Heart right ventricle (tissue), 16 donors: ENCODE data around the gene KLHL42. TPM values are rescaled to one million over a fixed set of nuclear protein-coding genes. Genes with fewer than 3 reads are reported as not detected.
"Not testable (repeated sequence)": the region's sequence is repeated elsewhere in the genome, so short reads cannot be mapped to it uniquely, and the experiment has no call there.

Source experiments
- ATAC-seq, 8 donors: fragments of 200-7000 bp; cut with Tn5 transposase; one replicate each; pipeline ENCODE4 v1.9.1; 2020; ENCODE audit warnings: mild to moderate bottlenecking in 8 of 8, moderate library complexity in 8 of 8, moderate number of reproducible peaks in 1 of 8
- DNase-seq, 2 donors: peaks; one replicate each; pipeline ENCODE4 v3.0.0-alpha.2; 2020
- H3K27ac ChIP-seq, 10 donors: fragments of 200-600 bp; sonication (generic) in 2 of 10; one replicate each; pipeline versions ENCODE4 v1.5.0 to v1.8.0; 2020 to 2022; ENCODE audit warnings: mild to moderate bottlenecking in 3 of 10
- H3K27me3 ChIP-seq, 7 donors: fragments of 200-600 bp; one replicate each; pipeline ENCODE4 v1.8.0; 2021 to 2022; ENCODE audit warnings: mild to moderate bottlenecking in 2 of 7
- H3K36me3 ChIP-seq, 9 donors: fragments of 200-600 bp; sonication (generic) in 1 of 9; one replicate each; pipeline versions ENCODE4 v1.5.0 to v1.8.0; 2020 to 2022; ENCODE audit warnings: mild to moderate bottlenecking in 2 of 9
- H3K4me1 ChIP-seq, 9 donors: fragments of 200-600 bp; sonication (generic) in 1 of 9; one replicate each; pipeline versions ENCODE4 v1.5.0 to v1.8.0; 2020 to 2022; ENCODE audit warnings: mild to moderate bottlenecking in 4 of 9
- H3K4me3 ChIP-seq, 10 donors: fragments of 200-600 bp; sonication (generic) in 2 of 10; one replicate each; pipeline versions ENCODE4 v1.5.0 to v1.8.0; 2020 to 2022; ENCODE audit warnings: mild to moderate bottlenecking in 7 of 10, moderate library complexity in 2 of 10
- H3K9me3 ChIP-seq, 11 donors: fragments of 200-600 bp in 10 of 11; sonication (generic) in 2 of 11; one replicate each; pipeline versions ENCODE4 v1.5.0 to v1.8.0; 2013 to 2022; ENCODE audit warnings: mild to moderate bottlenecking in 2 of 11, control low read depth in 1 of 11, moderate library complexity in 1 of 11
- WGBS, 2 donors: extraction: QIAGEN DNeasy Blood & Tissue Kit; methylation state at CpG; one replicate each; pipeline ENCODE4 v1.1.7; 2013; ENCODE audit warnings: inconsistent platforms in 1 of 2; 5-methylcytosine and 5-hydroxymethylcytosine counted together
- intact Hi-C, 10 donors: fragments of 100-400 bp; cut with DNase I; formaldehyde crosslinking; loops; one replicate each; pipeline versions ENCODE4 v1.11.1 to v1.14.2; 2022
- polyA plus RNA-seq, 2 donors: library from polyadenylated mRNA; stranded (reverse); fragments of 200-250 nt; gene quantifications; one replicate each; pipeline ENCODE4 v1.2.3, GENCODE V29; 2013
- total RNA-seq, 10 donors: library from RNA; stranded (reverse); fragmentation: NEBNext Ultra II Directional in 3 of 10; extraction: Animal tissue kit (Norgen Biotek cat#: 25700) in 3 of 10; gene quantifications; one replicate each; pipeline versions ENCODE4 v1.2.1 to v1.2.4, GENCODE V29; 2021 to 2023
- TF ChIP-seq, protein P1 (sequence below), 9 donors: fragments of 200-600 bp; sonication (generic) in 2 of 9; IDR thresholded peaks; one replicate each; pipeline versions ENCODE4 v1.5.0 to v1.8.0; 2021 to 2022; ENCODE audit warnings: antibody characterized with exemption in 9 of 9, mild to moderate bottlenecking in 5 of 9, moderate library complexity in 1 of 9
- donor health status: Arrhythmogenic right ventricular cardiomyopathy.
- donor health status: ischemic (EF 13 %, LVEDD 7.1; RV severe dilation, severe dysfunction).
- donor health status: healthy with polysubstance abuse.
- donor health status: DM: no; HTN: yes; CAD: no.
- donor health status: DM: no; HTN: no; CAD: no.
- donor health status: ischemic (EF 25% LVEDD 6.9; RV normal size, moderate dysfunction).
- donor health status: ischemic (EF 25% LVEDD 5.7; RV mildly dilated, moderate dysfunction).
- donor health status: healthy.
- donor health status: DM: yes; HTN: yes; CAD: no.
- donor health status: Ischemic cardiomyopathy.
- donor health status: ischemic (EF 35%, LVEDD 5.7; RV mildly dilated, moderate dysfunction).
- donor health status: nonischemic (EF 11% LVEDD 7.7; RV severe dilation, severe dysfunction).
- donor health status: DM: yes; HTN: yes; CAD: no.
- donor health status: PGD.
- donor health status: ischemic (EF 29% LVEDD 5.4; RV normal size, mild dysfunction).
- donor health status: nonischemic (EF 23%, LVEDD 6.1; RV moderate dilation, normal function).

The KLHL42 gene
- total and polyA plus RNA-seq, 12 donors = 4.0 to 10.9 (median 6.4) TPM

DNA sequence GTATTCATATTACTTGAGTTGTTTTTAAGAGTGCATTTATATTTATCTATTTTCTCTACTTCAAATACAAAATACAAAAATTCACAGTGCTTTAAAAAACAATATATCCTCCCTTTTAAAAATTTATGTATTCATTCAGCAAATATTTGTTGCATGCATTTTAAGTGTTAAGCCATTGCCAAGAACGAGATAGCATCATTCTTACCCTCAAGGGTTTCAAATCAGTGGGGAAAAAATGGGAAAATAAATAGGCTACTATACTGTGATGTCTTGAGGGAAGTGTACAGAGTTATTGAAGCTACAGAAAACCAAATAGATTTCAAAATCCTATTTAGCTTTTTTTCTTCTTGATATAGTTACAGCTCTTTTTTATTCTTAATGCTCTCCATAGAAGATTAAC is 46.2 kb upstream of the KLHL42 start:
- WGBS, 2 donors = 94 to 98% methylated on average over 1 of the region's 1 CpG
- Histone ChIP-seq H3K27me3 (no peaks in the 10 kb centered on the region), H3K36me3 (peaks cover 0 to 87% (median 12%) of the 10 kb centered on the region in 9 donors), H3K4me1 (no peaks in the 10 kb centered on the region), H3K4me3 (no peak overlapping the region), H3K9me3 (no peaks in the 10 kb centered on the region), H3K27ac (no peak overlapping the region)
- TF ChIP-seq, protein P1, sequence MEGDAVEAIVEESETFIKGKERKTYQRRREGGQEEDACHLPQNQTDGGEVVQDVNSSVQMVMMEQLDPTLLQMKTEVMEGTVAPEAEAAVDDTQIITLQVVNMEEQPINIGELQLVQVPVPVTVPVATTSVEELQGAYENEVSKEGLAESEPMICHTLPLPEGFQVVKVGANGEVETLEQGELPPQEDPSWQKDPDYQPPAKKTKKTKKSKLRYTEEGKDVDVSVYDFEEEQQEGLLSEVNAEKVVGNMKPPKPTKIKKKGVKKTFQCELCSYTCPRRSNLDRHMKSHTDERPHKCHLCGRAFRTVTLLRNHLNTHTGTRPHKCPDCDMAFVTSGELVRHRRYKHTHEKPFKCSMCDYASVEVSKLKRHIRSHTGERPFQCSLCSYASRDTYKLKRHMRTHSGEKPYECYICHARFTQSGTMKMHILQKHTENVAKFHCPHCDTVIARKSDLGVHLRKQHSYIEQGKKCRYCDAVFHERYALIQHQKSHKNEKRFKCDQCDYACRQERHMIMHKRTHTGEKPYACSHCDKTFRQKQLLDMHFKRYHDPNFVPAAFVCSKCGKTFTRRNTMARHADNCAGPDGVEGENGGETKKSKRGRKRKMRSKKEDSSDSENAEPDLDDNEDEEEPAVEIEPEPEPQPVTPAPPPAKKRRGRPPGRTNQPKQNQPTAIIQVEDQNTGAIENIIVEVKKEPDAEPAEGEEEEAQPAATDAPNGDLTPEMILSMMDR (IDR thresholded peaks at IDR 0.05) = no peak
- DNase-seq (no peak), ATAC-seq (no peak)
- intact Hi-C loops = loop anchor here in 9 of 10 donors (2.0 to 10.0 kb wide), 10 partner anchors 84 to 1261 kb away; no protein-coding TSS in a partner anchor

DNA sequence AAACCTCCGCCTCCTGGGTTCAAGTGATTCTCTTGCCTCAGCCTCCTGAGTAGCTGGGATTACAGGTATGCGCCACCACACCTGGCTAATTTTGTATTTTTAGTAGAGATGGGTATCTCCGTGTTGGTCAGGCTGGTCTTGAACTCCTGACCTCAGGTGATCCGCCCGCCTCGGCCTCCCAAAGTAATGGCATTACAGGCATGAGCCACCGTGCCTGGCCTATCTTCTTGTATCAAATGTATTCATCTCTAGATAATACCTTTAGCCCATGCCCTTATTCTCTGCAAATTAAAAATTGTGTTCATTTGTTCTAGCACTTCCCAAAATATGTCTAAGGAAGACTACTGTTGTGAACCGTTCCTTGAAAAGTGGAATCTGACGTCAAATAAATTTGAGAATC is 45.7 kb upstream of the KLHL42 start:
- 94 to 95% methylated on average over 9 of the region's 9 CpGs for WGBS, 2 donors
- DNase-seq, ATAC-seq, H3K27ac ChIP-seq, H3K27me3 ChIP-seq, H3K4me1 ChIP-seq, H3K9me3 ChIP-seq, H3K4me3 ChIP-seq: not testable (repeated sequence)
- H3K36me3 ChIP-seq = peaks cover 0 to 87% (median 12%) of the 10 kb centered on the region in 9 donors
- intact Hi-C loops = loop anchor here in 9 of 10 donors (2.0 to 10.0 kb wide), 9 partner anchors 83 to 1260 kb away; no protein-coding TSS in a partner anchor

DNA sequence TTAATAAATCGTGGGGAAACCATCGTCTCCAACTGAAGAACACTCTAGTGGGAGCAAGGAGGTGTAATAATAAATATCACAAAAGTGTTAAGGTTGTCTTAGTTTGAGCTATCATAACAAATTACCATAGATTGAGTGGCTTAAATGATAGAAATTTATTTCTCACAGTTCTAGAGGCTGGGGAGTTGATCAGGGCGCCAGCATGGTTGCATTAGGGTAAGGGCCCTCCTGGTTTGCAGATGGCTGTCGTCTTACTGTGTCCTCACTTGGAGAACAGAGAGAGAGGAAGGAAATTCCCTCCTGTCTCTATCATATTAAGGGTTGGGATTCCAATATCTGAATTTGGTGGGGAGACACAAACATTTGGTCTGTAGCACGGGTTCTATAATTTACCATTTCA is 36.4 kb upstream of the KLHL42 start:
- intact Hi-C loops = loop anchor here in 1 of 10 donors (10.0 kb wide), 1 partner anchor 71 kb away; no protein-coding TSS in a partner anchor
- WGBS, 2 donors = 96 to 99% methylated on average over 5 of the region's 5 CpGs
- no peak overlapping the region for H3K4me3 ChIP-seq
- H3K9me3 ChIP-seq = no peaks in the 10 kb centered on the region
- ATAC-seq (no peak), DNase-seq (no peak)
- TF ChIP-seq, protein P1 (IDR thresholded peaks at IDR 0.05) = no peak
- peaks cover 0 to 77% (median 5%) of the 10 kb centered on the region in 9 donors for H3K36me3 ChIP-seq
- H3K27ac ChIP-seq = no peak overlapping the region
- H3K4me1 ChIP-seq = peaks cover 0 to 12% (median 0%) of the 10 kb centered on the region in 9 donors
- no peaks in the 10 kb centered on the region for H3K27me3 ChIP-seq

DNA sequence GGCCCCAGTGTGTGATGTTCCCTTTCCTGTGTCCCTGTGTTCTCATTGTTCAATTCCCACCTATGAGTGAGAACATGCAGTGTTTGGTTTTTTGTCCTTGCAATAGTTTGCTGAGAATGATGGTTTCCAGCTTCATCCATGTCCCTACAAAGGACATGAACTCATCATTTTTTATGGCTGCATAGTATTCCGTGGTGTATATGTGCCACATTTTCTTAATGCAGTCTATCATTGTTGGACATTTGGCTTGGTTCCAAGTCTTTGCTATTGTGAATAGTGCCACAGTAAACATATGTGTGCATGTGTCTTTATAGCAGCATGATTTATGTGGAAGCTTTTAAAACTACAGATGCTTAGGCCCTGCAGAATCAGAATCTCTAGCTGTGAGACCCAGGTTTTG is 34.3 kb upstream of the KLHL42 start:
- not testable (repeated sequence) for H3K9me3 ChIP-seq, H3K27ac ChIP-seq, H3K27me3 ChIP-seq, ATAC-seq, H3K4me3 ChIP-seq, DNase-seq
- H3K36me3 ChIP-seq = peaks cover 0 to 61% (median 4%) of the 10 kb centered on the region in 9 donors
- WGBS, 2 donors = 94 to 100% methylated on average over 1 of the region's 1 CpG
- peaks cover 0 to 12% (median 0%) of the 10 kb centered on the region in 9 donors for H3K4me1 ChIP-seq
- intact Hi-C loops = loop anchor here in 2 of 10 donors (5.0 to 10.0 kb wide), 2 partner anchors 67 to 69 kb away; no protein-coding TSS in a partner anchor

DNA sequence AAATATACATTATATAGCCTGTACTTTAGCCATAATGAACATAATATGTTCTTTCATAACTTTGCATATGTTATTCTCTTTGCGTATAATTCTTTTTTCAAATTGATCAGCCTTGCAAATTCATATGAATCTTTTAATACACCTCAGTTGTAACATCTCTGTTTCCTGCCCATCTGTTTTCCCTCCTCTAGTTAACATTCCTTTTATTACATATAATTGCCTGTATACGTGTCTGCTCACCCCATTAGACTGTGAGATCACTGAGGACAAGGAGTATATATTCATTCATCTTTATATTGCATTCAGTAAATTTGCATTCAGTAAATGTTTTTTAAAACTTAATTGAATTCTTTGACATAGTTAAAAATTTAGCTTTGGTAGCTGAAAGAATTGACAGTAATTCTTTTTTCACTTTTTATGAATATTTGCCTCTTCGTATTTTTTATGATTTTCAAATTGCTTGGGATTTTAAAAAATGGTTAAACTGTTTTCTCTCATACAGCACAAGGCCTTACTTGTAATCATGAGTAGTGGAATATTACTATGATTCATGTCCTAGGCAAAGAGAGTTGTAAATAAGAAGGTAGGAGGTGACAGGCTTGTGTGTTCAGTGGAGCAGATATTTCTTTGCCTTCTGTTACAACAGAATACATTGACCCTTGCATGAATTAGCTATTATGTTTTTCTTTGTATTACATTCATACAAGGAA is 32.8 kb upstream of the KLHL42 start:
- TF ChIP-seq, protein P1 (IDR thresholded peaks at IDR 0.05) = no peak
- intact Hi-C loops = loop anchor here in 2 of 10 donors (5.0 to 10.0 kb wide), 2 partner anchors 65 to 68 kb away; no protein-coding TSS in a partner anchor
- Histone ChIP-seq H3K36me3 (peaks cover 0 to 48% (median 4%) of the 10 kb centered on the region in 9 donors), H3K4me3 (no peak overlapping the region), H3K9me3 (no peaks in the 10 kb centered on the region), H3K27me3 (no peaks in the 10 kb centered on the region), H3K4me1 (peaks cover 0 to 12% (median 0%) of the 10 kb centered on the region in 9 donors), H3K27ac (peak overlapping the region in 2 of 10 donors; percentile 22 to 45)
- WGBS, 2 donors = 92 to 93% methylated on average over 3 of the region's 3 CpGs
- ATAC-seq = peak in 2 of 8 donors; percentile 23 to 45
- no peak for DNase-seq
